ENCODE data around the gene ALDH16A1. TPM values are rescaled to one million over a fixed set of nuclear protein-coding genes. Genes with fewer than 3 reads are reported as not detected.

ALDH16A1 gene
- total and polyA plus RNA-seq, 11 donors = 3.4 to 18.6 (median 8.5) TPM

GRCh38 chr19:49490287-49491029 lies 37.4 kb downstream of the ALDH16A1 start:
- peaks cover 5 to 57% (median 40%) of the 10 kb centered on the region in 9 donors for H3K36me3 ChIP-seq
- H3K4me1 ChIP-seq = peaks cover 6 to 51% (median 25%) of the 10 kb centered on the region in 12 donors

GRCh38 chr19:49491030-49491803 lies 38.2 kb downstream of the ALDH16A1 start:
- Histone ChIP-seq H3K27me3 (no peaks in the 10 kb centered on the region), H3K27ac (peak overlapping the region in 2 of 12 donors; percentile 5 to 12), H3K4me3 (no peak overlapping the region), H3K9me3 (no peaks in the 10 kb centered on the region), H3K4me1 (peaks cover 6 to 54% (median 27%) of the 10 kb centered on the region in 12 donors), H3K36me3 (peaks cover 5 to 51% (median 40%) of the 10 kb centered on the region in 9 donors)
- no peak for TF ChIP-seq POLR2A (IDR thresholded peaks at IDR 0.05)
- no peak for TF ChIP-seq CTCF (IDR thresholded peaks at IDR 0.05)
- DNase-seq = no peak
- 57 to 76% (median 69%) methylated on average over 13 to 17 of the region's 17 CpGs for WGBS, 4 donors
- ATAC-seq = no peak
- intact Hi-C loops (cut with DNase I) = no loop called here

More at GRCh38 chr19:49490287-49491029, 37.4 kb downstream of the ALDH16A1 start:
- DNase-seq (no peak), ATAC-seq (no peak)
- no peak for TF ChIP-seq CTCF (IDR thresholded peaks at IDR 0.05)
- no peak for TF ChIP-seq POLR2A (IDR thresholded peaks at IDR 0.05)
- no peaks in the 10 kb centered on the region for H3K9me3 ChIP-seq
- WGBS, 4 donors = 84 to 88% (median 86%) methylated on average over 26 to 27 of the region's 27 CpGs
- H3K27me3 ChIP-seq = no peaks in the 10 kb centered on the region
- peak overlapping the region in 5 of 12 donors; percentile 83 to 93 (median 89) for H3K27ac ChIP-seq
- peak overlapping the region in 2 of 12 donors; percentile 75 to 97 for H3K4me3 ChIP-seq
- intact Hi-C loops (cut with DNase I) = no loop called here

DNA sequence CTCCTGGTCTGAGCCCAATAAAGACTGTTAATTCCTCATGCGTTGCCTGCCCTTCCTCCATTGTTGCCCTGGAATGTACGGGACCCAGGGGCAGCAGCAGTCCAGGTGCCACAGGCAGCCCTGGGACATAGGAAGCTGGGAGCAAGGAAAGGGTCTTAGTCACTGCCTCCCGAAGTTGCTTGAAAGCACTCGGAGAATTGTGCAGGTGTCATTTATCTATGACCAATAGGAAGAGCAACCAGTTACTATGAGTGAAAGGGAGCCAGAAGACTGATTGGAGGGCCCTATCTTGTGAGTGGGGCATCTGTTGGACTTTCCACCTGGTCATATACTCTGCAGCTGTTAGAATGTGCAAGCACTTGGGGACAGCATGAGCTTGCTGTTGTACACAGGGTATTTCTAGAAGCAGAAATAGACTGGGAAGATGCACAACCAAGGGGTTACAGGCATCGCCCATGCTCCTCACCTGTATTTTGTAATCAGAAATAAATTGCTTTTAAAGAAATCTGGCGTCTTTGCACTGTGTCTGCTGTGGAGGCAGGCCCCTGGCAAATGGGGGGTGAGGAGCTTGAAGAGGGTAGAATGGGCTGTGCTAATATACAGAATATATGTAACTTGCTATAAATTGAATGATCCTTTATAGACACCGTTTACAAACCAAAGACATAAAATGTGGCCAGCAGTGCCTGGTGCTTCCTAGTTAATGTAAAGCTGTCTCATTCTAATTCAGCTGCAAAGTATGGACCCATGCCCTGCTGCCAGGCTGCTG lies 39.0 kb downstream of the ALDH16A1 start:
- WGBS, 4 donors = 64 to 75% (median 69%) methylated on average over 7 of the region's 7 CpGs
- H3K9me3 ChIP-seq = no peaks in the 10 kb centered on the region
- DNase-seq = no peak
- H3K36me3 ChIP-seq = peaks cover 5 to 51% (median 40%) of the 10 kb centered on the region in 9 donors
- no peaks in the 10 kb centered on the region for H3K27me3 ChIP-seq
- ATAC-seq = no peak
- peaks cover 6 to 55% (median 28%) of the 10 kb centered on the region in 12 donors for H3K4me1 ChIP-seq
- no peak overlapping the region for H3K27ac ChIP-seq
- intact Hi-C loops (cut with DNase I) = no loop called here
- TF ChIP-seq CTCF (IDR thresholded peaks at IDR 0.05) (no peak), POLR2A (IDR thresholded peaks at IDR 0.05) (no peak)
- no peak overlapping the region for H3K4me3 ChIP-seq

Data from heart left ventricle (tissue), 16 donors.